Measurements from ENCODE around the gene KRT72.

The KRT72 gene

GRCh38 chr12:52578469-52578868, 22.8 kb downstream of the KRT72 start:
- no peak for DNase-seq

- no peak for DNase-seq
Observed at GRCh38 chr12:52577316-52577715, 23.9 kb downstream of the KRT72 start.

- DNase-seq: no peak
Observed at GRCh38 chr12:52575948-52576347, 25.3 kb downstream of the KRT72 start.

- DNase-seq: no peak
Observed at GRCh38 chr12:52575256-52575655, 26.0 kb downstream of the KRT72 start.

DNA sequence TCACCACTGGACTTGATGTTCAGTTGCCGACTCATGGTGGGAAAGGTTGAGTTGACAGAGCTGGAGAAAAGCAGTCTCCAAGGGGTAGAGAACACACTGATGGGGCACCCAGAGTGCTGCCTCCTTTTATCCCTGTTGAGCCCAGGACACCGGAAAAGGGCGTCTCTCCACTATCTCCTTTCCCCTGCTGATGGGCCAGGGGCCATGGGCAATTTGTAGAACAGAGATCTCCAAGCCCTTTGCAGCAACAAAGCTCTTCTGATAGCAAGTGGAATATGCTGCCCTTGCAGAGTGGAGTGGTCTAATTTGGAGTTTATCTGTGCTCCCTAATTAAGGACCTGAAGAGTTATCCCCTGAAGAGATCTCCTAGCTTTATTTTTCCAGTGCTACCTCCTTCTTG, 27.5 kb downstream of the KRT72 start, which contains the start of gene KRT74:
TSS of gene KRT74 (minus strand) at position 101 of the 400 bp plus-strand sequence. CDS start at position 35, 66 bp downstream.
- no peak for DNase-seq

DNA sequence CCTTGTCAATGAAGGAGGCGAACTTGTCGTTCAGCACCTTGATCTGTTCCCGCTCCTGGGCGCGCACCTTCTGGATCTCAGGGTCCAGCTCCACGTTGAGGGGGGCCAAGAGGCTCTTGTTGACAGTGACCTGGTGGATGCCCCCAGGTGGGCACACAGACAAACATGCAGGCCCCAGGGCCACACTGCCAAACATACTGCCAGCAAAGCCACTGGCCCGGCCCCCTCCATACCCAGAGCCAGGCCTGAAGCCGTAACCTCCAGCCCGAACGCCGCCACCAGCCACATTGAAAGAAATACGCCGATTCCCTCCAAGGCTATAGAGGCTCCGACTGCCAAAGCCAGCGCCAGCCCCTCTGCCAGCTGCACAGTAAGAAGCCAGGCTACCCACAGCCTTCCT, 28.0 kb downstream of the KRT72 start:
- DNase-seq: no peak

DNA sequence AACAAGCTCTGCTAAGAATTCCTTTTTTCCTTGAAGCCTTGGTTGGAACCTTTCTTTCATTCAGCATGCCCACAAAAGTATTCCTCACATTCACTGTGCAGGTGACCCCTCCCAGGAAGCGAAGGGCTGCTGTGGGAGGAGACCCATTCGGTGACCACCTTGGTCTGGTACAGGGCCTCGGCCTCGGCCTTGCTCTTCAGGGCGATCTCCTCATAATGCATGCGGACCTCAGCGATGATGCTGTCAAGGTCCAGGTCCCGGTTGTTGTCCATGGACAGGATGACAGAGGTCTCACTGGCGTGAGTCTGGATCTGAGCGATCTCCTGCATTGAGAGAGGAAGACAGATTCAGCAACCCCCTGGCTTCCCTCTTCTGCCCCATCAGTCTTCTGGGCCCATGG, 30.8 kb downstream of the KRT72 start:
- no peak for DNase-seq

GRCh38 chr12:52568111-52568510, 33.2 kb downstream of the KRT72 start:
- no peak for DNase-seq

DNA sequence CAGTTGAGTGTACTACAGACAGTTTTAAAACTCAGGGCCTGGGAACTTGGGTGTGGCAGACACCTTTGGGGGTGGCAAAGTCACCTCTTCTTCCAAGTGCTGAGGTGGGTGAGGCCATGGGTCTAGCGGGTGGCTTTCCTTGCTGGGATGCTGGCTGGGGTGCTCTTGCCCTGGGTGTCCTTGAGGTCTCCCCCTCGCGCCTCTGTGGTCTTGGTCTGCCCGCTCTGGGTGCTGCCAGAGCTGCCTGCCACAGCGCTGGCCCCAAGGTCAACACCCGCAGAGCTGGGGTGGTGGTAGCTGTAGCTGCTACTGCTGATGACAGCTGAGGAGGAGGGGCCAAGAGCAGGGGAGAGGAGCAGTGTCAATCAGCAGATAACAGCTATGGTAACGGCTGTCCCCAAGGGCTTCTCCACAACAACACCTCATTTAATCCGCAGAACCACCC, 34.4 kb downstream of the KRT72 start:
- no peak for DNase-seq

DNA sequence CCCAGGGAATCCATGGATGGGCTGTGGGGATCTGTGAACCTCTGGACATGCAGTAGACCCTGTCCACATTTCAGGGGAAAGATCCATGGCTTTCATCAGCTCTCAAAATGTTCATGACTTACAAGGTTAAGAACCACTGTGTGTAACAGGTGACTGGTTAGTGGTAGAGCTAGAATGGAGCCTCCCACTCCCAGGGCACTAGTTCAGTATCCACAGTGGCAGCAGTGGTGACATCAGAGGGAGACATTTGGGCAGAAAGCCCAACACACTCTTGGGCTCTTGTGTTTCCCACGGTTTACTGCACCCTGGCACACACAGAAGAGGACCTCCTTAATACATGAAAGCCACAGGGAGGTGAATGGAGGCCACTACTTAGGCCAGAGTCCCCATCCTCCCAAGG, 36.7 kb downstream of the KRT72 start:
- no peak for DNase-seq

DNA sequence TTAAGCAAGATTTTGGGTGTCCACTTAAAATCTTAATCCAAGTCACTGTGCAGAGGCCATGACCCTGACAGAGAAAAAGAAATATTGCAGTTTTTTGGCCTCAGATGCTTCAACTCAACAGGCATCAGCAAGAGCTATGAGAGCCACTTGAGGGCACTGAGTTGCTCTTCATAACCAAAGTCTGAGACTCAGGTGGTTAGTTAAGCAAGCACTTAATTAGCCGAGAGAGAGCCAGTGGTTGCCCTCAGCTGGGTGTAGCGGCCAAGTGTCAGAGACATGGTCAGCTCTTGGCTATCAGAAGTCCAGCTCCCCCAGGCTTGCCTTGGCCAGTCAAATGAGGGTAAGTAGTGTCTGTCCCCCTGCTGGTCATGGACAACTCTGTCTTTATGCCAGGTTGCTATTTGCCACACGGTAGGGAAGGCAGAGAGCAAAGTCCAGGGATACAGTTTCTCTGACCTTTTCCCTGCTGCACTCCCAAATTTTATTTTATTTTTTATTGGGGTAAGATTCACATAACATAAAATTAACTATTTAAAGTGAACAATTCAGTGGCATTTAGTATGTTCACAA, 39.3 kb downstream of the KRT72 start:
- DNase-seq: no peak

DNA sequence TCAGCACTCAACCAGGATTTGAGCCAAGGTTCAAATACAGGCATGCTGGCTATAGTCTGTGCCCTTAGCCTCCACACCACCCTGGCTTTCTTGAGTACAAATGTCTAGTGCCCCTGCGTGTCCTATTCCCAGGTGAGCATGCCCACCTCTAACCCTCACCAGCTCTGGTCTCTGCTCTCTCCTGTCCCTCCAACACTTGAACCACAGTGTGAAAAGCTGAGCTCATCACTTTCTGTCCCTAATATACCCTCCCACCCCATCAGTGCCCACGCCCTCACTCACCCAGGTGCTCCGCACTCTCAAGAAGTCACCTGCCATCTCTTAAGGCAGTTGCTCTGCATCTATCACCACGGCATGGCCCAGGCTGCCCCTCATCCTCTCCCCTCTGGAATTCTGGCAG, 41.3 kb downstream of the KRT72 start:
- no peak for DNase-seq

DNA sequence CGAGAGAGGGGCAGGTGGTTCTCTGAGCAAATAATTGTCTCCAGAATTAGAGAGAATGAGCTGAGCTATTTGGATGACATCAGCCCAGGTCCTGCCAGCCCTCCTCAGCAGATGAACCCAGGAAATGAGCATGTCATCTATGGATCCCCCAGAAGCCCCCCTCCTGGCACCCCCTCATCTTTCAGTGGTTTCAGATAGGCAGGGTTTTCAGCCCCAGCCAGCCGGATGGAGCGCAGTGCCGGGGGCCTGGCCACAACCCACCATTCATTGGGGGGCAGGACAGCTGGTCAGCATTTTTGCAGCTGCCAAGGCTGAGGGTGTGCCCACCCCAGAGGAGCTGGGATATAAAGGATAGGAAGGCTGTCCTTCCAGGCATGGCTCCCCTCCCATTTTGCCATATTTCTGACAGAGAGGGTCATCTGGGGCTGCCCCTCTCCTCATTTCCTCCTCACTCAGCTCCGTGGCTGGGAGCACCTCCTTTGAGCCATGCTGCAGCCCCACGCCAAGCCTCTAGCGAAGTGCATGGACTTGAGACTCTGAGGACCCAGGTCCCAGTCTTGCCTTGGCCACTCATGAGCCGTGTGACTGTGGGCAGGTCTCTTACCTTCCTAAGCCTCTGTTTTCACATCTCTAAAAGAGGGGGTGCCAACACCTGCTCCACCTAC, 42.4 kb downstream of the KRT72 start:
- no peak for DNase-seq

DNA sequence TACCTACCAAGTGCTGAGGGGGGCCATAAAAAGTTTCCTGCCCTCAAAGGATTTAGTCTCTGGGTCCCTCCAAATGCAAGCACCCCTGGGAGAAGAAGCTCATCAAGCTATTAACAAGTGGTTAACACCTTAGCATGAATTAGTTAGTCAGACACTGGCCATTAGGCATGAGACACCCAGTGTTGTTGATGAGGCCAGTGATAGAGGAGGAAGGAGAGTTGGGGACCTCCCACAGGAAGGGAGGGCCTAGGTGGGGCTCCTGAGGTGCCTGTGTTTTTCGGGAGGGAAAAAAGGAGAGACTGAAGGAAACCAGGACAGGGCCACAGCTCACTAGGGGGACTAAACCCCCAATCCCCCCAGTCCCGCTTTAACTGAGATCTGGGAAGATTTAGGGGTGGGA, 43.8 kb downstream of the KRT72 start:
- DNase-seq: no peak

GRCh38 chr12:52555577-52555976, 45.7 kb downstream of the KRT72 start:
- no peak for DNase-seq

DNA sequence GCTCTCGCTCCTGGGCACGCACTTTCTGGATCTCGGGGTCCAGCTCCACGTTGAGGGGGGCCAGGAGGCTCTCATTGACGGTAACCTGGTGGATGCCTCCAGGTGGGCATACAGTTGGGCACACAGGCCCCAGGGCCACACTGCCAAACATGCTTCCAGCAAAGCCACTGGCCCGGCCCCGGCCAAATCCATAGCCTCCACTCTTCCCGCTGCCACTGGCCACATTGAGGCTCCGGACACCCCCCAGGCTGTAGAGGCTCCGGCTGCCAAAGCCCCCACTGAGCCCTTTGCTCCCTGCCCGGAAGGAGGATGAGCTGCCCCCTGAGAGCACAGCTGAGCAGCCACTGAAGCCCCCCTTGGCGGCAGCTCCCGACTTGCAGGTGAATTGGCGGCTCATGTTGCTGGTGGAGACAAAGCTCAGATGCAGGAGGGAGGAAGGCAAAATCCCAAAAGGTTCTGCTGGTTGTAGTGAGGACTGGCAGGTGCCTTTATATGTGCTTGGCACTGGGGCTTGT, 48.5 kb downstream of the KRT72 start, which contains the start of gene KRT71:
TSS of gene KRT71 (minus strand) at position 465 of the 515 bp plus-strand sequence. CDS start at position 397, 68 bp downstream.
- DNase-seq: no peak

GRCh38 chr12:52552055-52552454, 49.2 kb downstream of the KRT72 start:
- no peak for DNase-seq

GRCh38 chr12:52551216-52551865, 49.9 kb downstream of the KRT72 start:
- DNase-seq: no peak

DNA sequence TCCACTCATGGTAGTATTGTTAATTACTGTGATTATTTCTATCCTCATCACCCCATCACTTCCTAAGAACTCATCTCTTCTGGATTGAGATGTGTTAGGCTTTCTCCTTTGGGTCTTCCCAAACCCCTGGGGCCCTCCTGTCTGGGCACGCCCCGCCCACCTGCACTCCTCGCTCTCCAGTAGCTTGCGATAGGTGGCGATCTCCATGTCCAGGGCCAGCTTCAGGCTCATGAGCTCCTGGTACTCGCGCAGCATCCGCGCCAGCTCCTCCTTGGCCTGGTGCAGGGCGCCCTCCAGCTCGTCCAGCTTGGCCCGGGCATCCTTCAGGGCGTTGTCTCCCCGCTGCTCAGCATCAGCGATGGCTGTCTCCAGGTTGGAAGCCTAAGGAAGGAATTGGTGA, 55.1 kb downstream of the KRT72 start:
- DNase-seq: no peak

- no peak for DNase-seq
Observed at GRCh38 chr12:52543985-52544883, 57.0 kb downstream of the KRT72 start.

- no peak for DNase-seq
Observed at GRCh38 chr12:52542785-52543318, 58.4 kb downstream of the KRT72 start.

DNA sequence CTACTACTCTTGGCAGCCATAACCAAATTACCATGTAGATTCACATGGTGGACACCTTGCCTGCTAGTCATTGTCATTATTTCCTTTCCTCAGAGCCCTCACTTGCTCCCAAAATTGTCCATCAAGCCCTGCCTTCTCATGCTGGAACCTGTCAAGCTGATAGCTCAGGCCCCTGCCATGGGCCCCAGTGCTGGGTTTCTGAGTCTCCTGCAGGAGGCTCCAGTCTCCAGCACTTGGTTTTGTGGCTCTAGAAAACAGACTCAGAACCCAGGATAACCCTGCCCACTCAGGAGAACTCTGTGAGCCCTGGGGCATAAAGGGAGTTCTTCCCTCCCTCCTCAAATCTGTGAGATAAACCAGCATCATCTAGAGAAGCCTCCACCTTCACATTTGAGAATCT, 59.1 kb downstream of the KRT72 start:
- DNase-seq: no peak

Measured in right kidney (tissue), 1 donor.